Osteoblast (primary cell): Measurements from ENCODE around the gene SPPL2A. TPM values are rescaled to one million over a fixed set of nuclear protein-coding genes. Genes with fewer than 3 reads are reported as not detected.
"Not testable (repeated sequence)": the region's sequence is repeated elsewhere in the genome, so short reads cannot be mapped to it uniquely, and the experiment has no call there.

Source experiments
- DNase-seq: peaks from one replicate; pipeline ENCODE4 v3.0.0; 2011; ENCODE audit warnings: low spot score, mixed read lengths; ENCODE audit not compliant: insufficient read length; ENCODE audit errors: missing footprints
- H2AFZ ChIP-seq: 2 replicates; pipeline ENCODE4 v1.6.0; 2011; ENCODE audit warnings: mild to moderate bottlenecking, low read length
- H3K27ac ChIP-seq: 2 replicates; pipeline ENCODE4 v1.5.1; 2011; ENCODE audit warnings: mild to moderate bottlenecking, low read depth, low read length, moderate library complexity
- H3K27me3 ChIP-seq: 2 replicates; pipeline ENCODE4 v1.6.0; 2012; ENCODE audit warnings: mild to moderate bottlenecking, control low read depth, inconsistent platforms, low read length, moderate library complexity; ENCODE audit not compliant: insufficient read depth
- H3K36me3 ChIP-seq: 2 replicates; pipeline ENCODE4 v1.5.1; 2011; ENCODE audit warnings: mild to moderate bottlenecking, low read length, control low read depth, moderate library complexity; ENCODE audit not compliant: insufficient read depth
- H3K4me1 ChIP-seq: 2 replicates; pipeline ENCODE4 v1.5.1; 2011; ENCODE audit warnings: mild to moderate bottlenecking, low read length, control low read depth, moderate library complexity; ENCODE audit not compliant: insufficient read depth
- H3K4me2 ChIP-seq: 2 replicates; pipeline ENCODE4 v1.6.0; 2011; ENCODE audit warnings: mild to moderate bottlenecking, low read length; ENCODE audit not compliant: insufficient read depth
- H3K4me3 ChIP-seq: fragments of 200-600 bp; sonication (generic); 3 replicates; pipeline ENCODE4 v1.5.1; 2012; ENCODE audit warnings: mild to moderate bottlenecking, low read length, inconsistent platforms; ENCODE audit not compliant: insufficient read depth
- H3K79me2 ChIP-seq: 2 replicates; pipeline ENCODE4 v1.6.0; 2012; ENCODE audit warnings: mild to moderate bottlenecking, low read length, control low read depth, inconsistent platforms; ENCODE audit not compliant: insufficient read depth
- H3K9me3 ChIP-seq: 2 replicates; pipeline ENCODE4 v1.5.1; 2011; ENCODE audit warnings: low read depth, low read length, control low read depth
- H4K20me1 ChIP-seq: 2 replicates; pipeline ENCODE4 v1.6.0; 2012; ENCODE audit warnings: mild to moderate bottlenecking, low read length, control low read depth; ENCODE audit not compliant: insufficient read depth
- CTCF ChIP-seq: IDR thresholded peaks from 2 replicates; pipeline ENCODE4 v1.5.1; 2011; ENCODE audit warnings: mild to moderate bottlenecking, low read depth, low read length, moderate library complexity; ENCODE audit errors: extremely low read depth
- total RNA-seq: library from RNA; depleted of rRNA; stranded (reverse); fragments of >200 nt; gene quantifications from 2 replicates; pipeline ENCODE4 v1.2.3, GENCODE V29; 2012

Gene SPPL2A
- total RNA-seq = 81.3 and 87.6 TPM in 2 replicates

- H3K27ac ChIP-seq = peak within 1 kb of the TSS; percentile 65
- H3K27me3 ChIP-seq = no peaks in the 10 kb centered on the region
- peak within 1 kb of the TSS; percentile 96 for H2AFZ ChIP-seq
- H3K79me2 ChIP-seq = peaks cover 40% of the 10 kb centered on the region
- H3K4me1 ChIP-seq = peaks cover 17% of the 10 kb centered on the region
- H3K36me3 ChIP-seq = no peaks in the 10 kb centered on the region
- H4K20me1 ChIP-seq = no peaks in the 10 kb centered on the region
- H3K4me3 ChIP-seq = peak within 1 kb of the TSS; percentile 83
- no peak for TF ChIP-seq CTCF
- peak; percentile 98 for DNase-seq
- no peaks in the 10 kb centered on the region for H3K9me3 ChIP-seq
- H3K4me2 ChIP-seq = peak within 1 kb of the TSS; percentile 98
Observed at GRCh38 chr15:50765195-50765967, at the start of gene SPPL2A. SPPL2A (minus strand) TSS chr15:50765706; CDS start chr15:50765533, 173 bp downstream.

GRCh38 chr15:50814634-50815033, 49.1 kb upstream of the SPPL2A start:
- no peak overlapping the region for H3K27ac ChIP-seq
- no peaks in the 10 kb centered on the region for H3K36me3 ChIP-seq
- H3K4me1 ChIP-seq = peaks cover 7% of the 10 kb centered on the region
- H3K4me3 ChIP-seq = no peak overlapping the region
- no peaks in the 10 kb centered on the region for H3K9me3 ChIP-seq
- DNase-seq = no peak
- H2AFZ ChIP-seq = no peak overlapping the region
- H3K27me3 ChIP-seq = no peaks in the 10 kb centered on the region
- no peak for TF ChIP-seq CTCF
- H3K4me2 ChIP-seq = no peak overlapping the region
- H3K79me2 ChIP-seq = no peaks in the 10 kb centered on the region
- no peaks in the 10 kb centered on the region for H4K20me1 ChIP-seq

GRCh38 chr15:50813865-50814264, 48.4 kb upstream of the SPPL2A start:
- no peak overlapping the region for H3K27ac ChIP-seq
- H3K4me1 ChIP-seq = peaks cover 6% of the 10 kb centered on the region
- H4K20me1 ChIP-seq = no peaks in the 10 kb centered on the region
- no peak for DNase-seq
- no peak overlapping the region for H3K4me2 ChIP-seq
- no peak overlapping the region for H3K4me3 ChIP-seq
- H3K9me3 ChIP-seq = no peaks in the 10 kb centered on the region
- TF ChIP-seq CTCF = no peak
- no peaks in the 10 kb centered on the region for H3K36me3 ChIP-seq
- H3K27me3 ChIP-seq = no peaks in the 10 kb centered on the region
- no peak overlapping the region for H2AFZ ChIP-seq
- H3K79me2 ChIP-seq = no peaks in the 10 kb centered on the region

- Histone ChIP-seq H3K79me2 (no peaks in the 10 kb centered on the region), H3K36me3 (no peaks in the 10 kb centered on the region), H3K9me3 (no peaks in the 10 kb centered on the region), H3K27me3 (no peaks in the 10 kb centered on the region), H3K4me3 (no peak overlapping the region), H3K27ac (no peak overlapping the region), H2AFZ (no peak overlapping the region), H3K4me2 (no peak overlapping the region), H4K20me1 (no peaks in the 10 kb centered on the region), H3K4me1 (peaks cover 3% of the 10 kb centered on the region)
- DNase-seq = no peak
- no peak for TF ChIP-seq CTCF
Observed at GRCh38 chr15:50813089-50813488, 47.6 kb upstream of the SPPL2A start.

- not testable (repeated sequence) for H4K20me1 ChIP-seq, H2AFZ ChIP-seq, H3K27me3 ChIP-seq, H3K4me3 ChIP-seq, H3K36me3 ChIP-seq, DNase-seq, H3K9me3 ChIP-seq, H3K4me1 ChIP-seq, H3K79me2 ChIP-seq, H3K4me2 ChIP-seq, H3K27ac ChIP-seq
Observed at GRCh38 chr15:50812181-50812506, 46.6 kb upstream of the SPPL2A start.

GRCh38 chr15:50811461-50812180, 46.1 kb upstream of the SPPL2A start:
- H3K27me3 ChIP-seq, H2AFZ ChIP-seq, H3K79me2 ChIP-seq, DNase-seq, H4K20me1 ChIP-seq, H3K4me3 ChIP-seq, H3K4me1 ChIP-seq, H3K9me3 ChIP-seq, H3K4me2 ChIP-seq, H3K27ac ChIP-seq, H3K36me3 ChIP-seq: not testable (repeated sequence)
